GM12878 (cell line): ENCODE results near the gene TNK2. TPM values are rescaled to one million over a fixed set of nuclear protein-coding genes. Genes with fewer than 3 reads are reported as not detected.

Source experiments
- CBFB ChIP-seq: IDR thresholded peaks from 2 replicates; pipeline ENCODE4 v1.6.1; 2016; ENCODE audit warnings: antibody characterized with exemption, low read depth
- CHD4 ChIP-seq: fragments of 200-600 bp; sonication (generic); IDR thresholded peaks from 2 replicates; pipeline ENCODE4 v1.6.1; 2016; ENCODE audit warnings: mild to moderate bottlenecking
- CREM ChIP-seq: IDR thresholded peaks from 2 replicates; pipeline ENCODE4 v1.6.1; 2014; ENCODE audit warnings: antibody characterized with exemption, low read depth
- EP300 ChIP-seq, 2 experiments: fragments of 150-350 bp in 1 of 2; IDR thresholded peaks; 2 replicates each; pipeline ENCODE4 v1.6.1; 2011 to 2012; ENCODE audit warnings: low read depth in 2 of 2, low read length in 2 of 2, borderline replicate concordance in 1 of 2, improper control_type of control experiment in 1 of 2, inconsistent platforms in 1 of 2; ENCODE audit not compliant: control insufficient read depth in 1 of 2
- FOS ChIP-seq: IDR thresholded peaks from 3 replicates; pipeline ENCODE4 v1.6.1; 2011; ENCODE audit warnings: borderline replicate concordance; ENCODE audit not compliant: insufficient read length; ENCODE audit errors: extremely low read depth
- LARP7 ChIP-seq: fragments of 450-650 bp; IDR thresholded peaks from 2 replicates; pipeline ENCODE4 v1.6.1; 2017; ENCODE audit warnings: mild to moderate bottlenecking
- MEF2A ChIP-seq: IDR thresholded peaks from 2 replicates; pipeline ENCODE4 v1.6.1; 2011; ENCODE audit warnings: low read depth, mild to moderate bottlenecking, low read length, moderate library complexity; ENCODE audit not compliant: insufficient read depth
- MEF2B ChIP-seq: fragments of 450-650 bp; IDR thresholded peaks from 2 replicates; pipeline ENCODE4 v1.6.1; 2018; ENCODE audit warnings: mild to moderate bottlenecking, moderate library complexity; ENCODE audit not compliant: partially characterized antibody, poor library complexity, severe bottlenecking
- MXI1 ChIP-seq: fragments of 150-350 bp; IDR thresholded peaks from 2 replicates; pipeline ENCODE4 v1.6.1; 2011; ENCODE audit warnings: low read depth, mild to moderate bottlenecking, inconsistent platforms, low read length, improper control_type of control experiment
- NBN ChIP-seq: fragments of 450-650 bp; IDR thresholded peaks from 2 replicates; pipeline ENCODE4 v1.6.1; 2016
- NFXL1 ChIP-seq: fragments of 450-650 bp; IDR thresholded peaks from 2 replicates; pipeline ENCODE4 v1.6.1; 2017; ENCODE audit warnings: antibody characterized with exemption, mild to moderate bottlenecking, borderline replicate concordance
- NR2F1 ChIP-seq: fragments of 450-650 bp; conservative IDR thresholded peaks from 2 replicates; pipeline ENCODE4 v1.6.1; 2017; ENCODE audit warnings: mild to moderate bottlenecking
- PAX5 ChIP-seq: IDR thresholded peaks from 2 replicates; pipeline ENCODE4 v1.6.1; 2011; ENCODE audit warnings: low read depth, low read length, borderline replicate concordance
- PML ChIP-seq: IDR thresholded peaks from 2 replicates; pipeline ENCODE4 v1.6.1; 2012; ENCODE audit warnings: low read length, inconsistent platforms
- POLR2A ChIP-seq: IDR thresholded peaks from 2 replicates; pipeline ENCODE4 v1.6.1; 2011; ENCODE audit warnings: low read depth, mild to moderate bottlenecking, low read length
- RCOR1 ChIP-seq: conservative IDR thresholded peaks from 2 replicates; pipeline ENCODE4 v1.6.1; 2012; ENCODE audit warnings: low read depth, low read length, improper control_type of control experiment
- SIX5 ChIP-seq: IDR thresholded peaks from 2 replicates; pipeline ENCODE4 v1.6.1; 2011; ENCODE audit warnings: mild to moderate bottlenecking, low read depth, low read length, moderate library complexity; ENCODE audit not compliant: severe bottlenecking
- SMAD1 ChIP-seq: fragments of 450-650 bp; IDR thresholded peaks from 2 replicates; pipeline ENCODE4 v1.6.1; 2018; ENCODE audit warnings: mild to moderate bottlenecking, low read depth; ENCODE audit not compliant: partially characterized antibody
- SMARCA5 ChIP-seq: fragments of 450-650 bp; IDR thresholded peaks from 2 replicates; pipeline ENCODE4 v1.6.1; 2017; ENCODE audit warnings: mild to moderate bottlenecking
- SRF ChIP-seq, 2 experiments: IDR thresholded peaks; 2 replicates each; pipeline ENCODE4 v1.6.1; 2011; ENCODE audit warnings: low read depth in 2 of 2, low read length in 2 of 2, mild to moderate bottlenecking in 1 of 2, moderate library complexity in 1 of 2
- SUZ12 ChIP-seq: fragments of 200-600 bp; sonication (generic); IDR thresholded peaks from one replicate; pipeline ENCODE4 v1.6.1; 2018; ENCODE audit warnings: antibody characterized with exemption, mild to moderate bottlenecking; ENCODE audit not compliant: unreplicated experiment
- TCF3 ChIP-seq: IDR thresholded peaks from 2 replicates; pipeline ENCODE4 v1.6.1; 2012; ENCODE audit warnings: low read depth, mild to moderate bottlenecking, low read length, borderline replicate concordance; ENCODE audit not compliant: insufficient read depth
- ZNF384 ChIP-seq: IDR thresholded peaks from 2 replicates; pipeline ENCODE4 v1.6.1; 2012; ENCODE audit warnings: low read depth, mild to moderate bottlenecking, low read length, improper control_type of control experiment, borderline replicate concordance
- ZZZ3 ChIP-seq: IDR thresholded peaks from 2 replicates; pipeline ENCODE4 v1.6.1; 2011; ENCODE audit warnings: low read depth; ENCODE audit not compliant: control insufficient read depth, insufficient read length
- polyA plus RNA-seq, 11 experiments: library from polyadenylated mRNA; depleted of rRNA in 4 of 11; unstranded in 6 of 11; stranded (reverse) in 5 of 11; fragments of >200 nt; fragmentation: Nextera tagmentation in 4 of 11; fragmentation: Illumina TruSeq in 1 of 11; extraction: Ambion mirVana in 4 of 11; extraction: Trizol in 1 of 11; gene quantifications; 1 replicate in 1 of 11; 2 replicates in 10 of 11; pipeline versions ENCODE4 v1.2.1 to v1.2.3, GENCODE V29; 2011 to 2016; ENCODE audit warnings: inconsistent platforms in 2 of 11, missing spikeins in 2 of 11, low read depth in 1 of 11
- total RNA-seq, 4 experiments: library from RNA; depleted of rRNA in 3 of 4; stranded (reverse); fragments of >200 nt in 3 of 4; fragmentation: Illumina TruSeq in 1 of 4; extraction: Trizol in 1 of 4; gene quantifications; 2 replicates each; pipeline versions ENCODE4 v1.2.1 to v1.2.3, GENCODE V29; 2013 to 2021
- TF ChIP-seq, protein P1 (sequence below): IDR thresholded peaks from 2 replicates; pipeline ENCODE4 v1.6.1; 2011; ENCODE audit warnings: borderline replicate concordance, low read depth, mild to moderate bottlenecking, moderate library complexity, low read length; ENCODE audit not compliant: insufficient read depth, poor library complexity, severe bottlenecking
- TF ChIP-seq, protein P2 (sequence below): fragments of 450-650 bp; IDR thresholded peaks from 2 replicates; pipeline ENCODE4 v1.6.1; 2014; ENCODE audit warnings: mild to moderate bottlenecking
- TF ChIP-seq, protein P3 (sequence below): fragments of 450-650 bp; IDR thresholded peaks from 2 replicates; pipeline ENCODE4 v1.6.1; 2017; ENCODE audit warnings: low read depth, mild to moderate bottlenecking, moderate library complexity

Gene TNK2
- total and polyA plus RNA-seq, 10 of the 15 experiments (the other 5 are each of a cell fraction or from before 2014, with no cell fraction given), result 0.13 to 47.8 (median 10.8) TPM

DNA sequence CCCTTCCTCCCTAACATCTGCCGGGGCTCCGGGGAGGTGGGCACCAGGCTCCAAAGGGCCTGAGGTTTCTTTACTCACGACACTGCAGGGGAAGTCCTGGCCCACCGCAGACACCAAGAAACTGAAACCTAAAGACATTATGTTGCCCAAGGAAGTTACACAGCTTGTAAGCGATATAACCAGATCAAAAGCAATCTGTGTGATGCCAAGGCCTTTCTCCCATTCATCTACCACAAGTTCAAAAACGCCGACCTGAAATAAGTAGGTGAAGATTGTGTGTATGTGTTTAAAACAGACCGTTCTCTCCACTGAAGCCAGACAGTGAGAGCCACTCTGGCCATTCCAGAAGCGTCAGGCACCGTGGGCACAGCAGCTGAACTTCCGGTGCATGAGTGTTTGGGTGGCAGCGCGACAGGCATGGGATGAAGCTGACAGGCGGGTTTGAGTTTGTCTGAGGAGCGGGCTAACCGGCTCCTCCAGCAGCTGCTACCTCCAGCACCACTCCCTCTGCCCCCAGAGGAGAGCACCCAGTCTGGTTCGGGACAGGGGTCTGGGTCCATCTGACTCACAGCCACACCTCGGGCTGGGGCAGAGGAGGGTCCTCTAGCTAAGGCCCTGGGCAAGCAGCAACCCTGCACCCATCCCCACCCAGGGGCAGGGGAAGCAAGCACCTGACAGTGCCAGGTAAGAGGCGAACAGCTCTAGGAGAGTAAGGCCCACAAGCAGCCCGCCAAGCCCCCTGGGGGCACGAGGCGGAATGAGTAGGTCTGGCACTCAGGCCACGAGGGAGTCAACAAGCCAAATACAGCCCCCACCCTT, 1.3 kb downstream of the TNK2 start (continued):
- no peak for TF ChIP-seq SIX5
- TF ChIP-seq, protein P1, sequence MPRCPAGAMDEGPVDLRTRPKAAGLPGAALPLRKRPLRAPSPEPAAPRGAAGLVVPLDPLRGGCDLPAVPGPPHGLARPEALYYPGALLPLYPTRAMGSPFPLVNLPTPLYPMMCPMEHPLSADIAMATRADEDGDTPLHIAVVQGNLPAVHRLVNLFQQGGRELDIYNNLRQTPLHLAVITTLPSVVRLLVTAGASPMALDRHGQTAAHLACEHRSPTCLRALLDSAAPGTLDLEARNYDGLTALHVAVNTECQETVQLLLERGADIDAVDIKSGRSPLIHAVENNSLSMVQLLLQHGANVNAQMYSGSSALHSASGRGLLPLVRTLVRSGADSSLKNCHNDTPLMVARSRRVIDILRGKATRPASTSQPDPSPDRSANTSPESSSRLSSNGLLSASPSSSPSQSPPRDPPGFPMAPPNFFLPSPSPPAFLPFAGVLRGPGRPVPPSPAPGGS, result no peak
- TF ChIP-seq LARP7, result peak; percentile 18; the same call in 1 of the 2 replicates
- TF ChIP-seq CBFB, result peak; percentile 82
- TF ChIP-seq NR2F1, result peak; percentile 64; the same call in 1 of the 2 replicates
- no peak for TF ChIP-seq CHD4
- TF ChIP-seq SUZ12, result no peak
- TF ChIP-seq EP300 (IDR thresholded peaks at IDR 0.05; ENCODE audit: borderline replicate concordance in 1 of 2, control insufficient read depth in 1 of 2, low read depth in 2 of 2, low read length in 2 of 2), result peak; percentile 42 to 51; a peak in 2 of 4 replicates
- 0 out of 2 replicates have a peak, but pooled peaks have one; percentile 48 for TF ChIP-seq CREM
- no peak for TF ChIP-seq ZNF384
- TF ChIP-seq MXI1, result no peak
- TF ChIP-seq MEF2A, result no peak
- 0 out of 2 replicates have a peak, but pooled peaks have one; percentile 12 for TF ChIP-seq SMARCA5
- TF ChIP-seq SRF (IDR thresholded peaks at IDR 0.05; ENCODE audit: low read depth in 2 of 2, low read length in 2 of 2), result no peak
- TF ChIP-seq SMAD1, result no peak
- TF ChIP-seq RCOR1, result no peak
- peak; percentile 11 for TF ChIP-seq MEF2B
- peak; percentile 47; the same call in 1 of the 2 replicates for TF ChIP-seq NBN
- TF ChIP-seq, protein P2, sequence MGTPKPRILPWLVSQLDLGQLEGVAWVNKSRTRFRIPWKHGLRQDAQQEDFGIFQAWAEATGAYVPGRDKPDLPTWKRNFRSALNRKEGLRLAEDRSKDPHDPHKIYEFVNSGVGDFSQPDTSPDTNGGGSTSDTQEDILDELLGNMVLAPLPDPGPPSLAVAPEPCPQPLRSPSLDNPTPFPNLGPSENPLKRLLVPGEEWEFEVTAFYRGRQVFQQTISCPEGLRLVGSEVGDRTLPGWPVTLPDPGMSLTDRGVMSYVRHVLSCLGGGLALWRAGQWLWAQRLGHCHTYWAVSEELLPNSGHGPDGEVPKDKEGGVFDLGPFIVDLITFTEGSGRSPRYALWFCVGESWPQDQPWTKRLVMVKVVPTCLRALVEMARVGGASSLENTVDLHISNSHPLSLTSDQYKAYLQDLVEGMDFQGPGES, result no peak
- TF ChIP-seq NFXL1, result no peak
- TF ChIP-seq ZZZ3, result no peak
- TF ChIP-seq POLR2A, result no peak; the same call in 1 of the 2 replicates
- no peak for TF ChIP-seq PML
- TF ChIP-seq, protein P3, sequence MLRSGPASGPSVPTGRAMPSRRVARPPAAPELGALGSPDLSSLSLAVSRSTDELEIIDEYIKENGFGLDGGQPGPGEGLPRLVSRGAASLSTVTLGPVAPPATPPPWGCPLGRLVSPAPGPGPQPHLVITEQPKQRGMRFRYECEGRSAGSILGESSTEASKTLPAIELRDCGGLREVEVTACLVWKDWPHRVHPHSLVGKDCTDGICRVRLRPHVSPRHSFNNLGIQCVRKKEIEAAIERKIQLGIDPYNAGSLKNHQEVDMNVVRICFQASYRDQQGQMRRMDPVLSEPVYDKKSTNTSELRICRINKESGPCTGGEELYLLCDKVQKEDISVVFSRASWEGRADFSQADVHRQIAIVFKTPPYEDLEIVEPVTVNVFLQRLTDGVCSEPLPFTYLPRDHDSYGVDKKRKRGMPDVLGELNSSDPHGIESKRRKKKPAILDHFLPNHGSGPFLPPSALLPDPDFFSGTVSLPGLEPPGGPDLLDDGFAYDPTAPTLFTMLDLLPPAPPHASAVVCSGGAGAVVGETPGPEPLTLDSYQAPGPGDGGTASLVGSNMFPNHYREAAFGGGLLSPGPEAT, result peak; percentile 45; the same call in 1 of the 2 replicates
- TF ChIP-seq FOS, result no peak
- TF ChIP-seq PAX5, result no peak
- no peak for TF ChIP-seq TCF3
